ENCODE measurements around the gene EGR4. TPM values are rescaled to one million over a fixed set of nuclear protein-coding genes. Genes with fewer than 3 reads are reported as not detected.

Gene EGR4
- total and polyA plus RNA-seq, 2 donors (not counting 1 experiment from before 2014, with no cell fraction given): 0.30 to 2.7 TPM

- Mint-ChIP-seq H3K4me1 (no peaks in the 10 kb centered on the region), H3K9me3 (ENCODE audit: insufficient read depth) (no peaks in the 10 kb centered on the region), H3K27ac (no peak overlapping the region), H3K4me3 (no peak overlapping the region), H3K27me3 (peaks cover 59% of the 10 kb centered on the region)
- TF ChIP-seq, protein P1, sequence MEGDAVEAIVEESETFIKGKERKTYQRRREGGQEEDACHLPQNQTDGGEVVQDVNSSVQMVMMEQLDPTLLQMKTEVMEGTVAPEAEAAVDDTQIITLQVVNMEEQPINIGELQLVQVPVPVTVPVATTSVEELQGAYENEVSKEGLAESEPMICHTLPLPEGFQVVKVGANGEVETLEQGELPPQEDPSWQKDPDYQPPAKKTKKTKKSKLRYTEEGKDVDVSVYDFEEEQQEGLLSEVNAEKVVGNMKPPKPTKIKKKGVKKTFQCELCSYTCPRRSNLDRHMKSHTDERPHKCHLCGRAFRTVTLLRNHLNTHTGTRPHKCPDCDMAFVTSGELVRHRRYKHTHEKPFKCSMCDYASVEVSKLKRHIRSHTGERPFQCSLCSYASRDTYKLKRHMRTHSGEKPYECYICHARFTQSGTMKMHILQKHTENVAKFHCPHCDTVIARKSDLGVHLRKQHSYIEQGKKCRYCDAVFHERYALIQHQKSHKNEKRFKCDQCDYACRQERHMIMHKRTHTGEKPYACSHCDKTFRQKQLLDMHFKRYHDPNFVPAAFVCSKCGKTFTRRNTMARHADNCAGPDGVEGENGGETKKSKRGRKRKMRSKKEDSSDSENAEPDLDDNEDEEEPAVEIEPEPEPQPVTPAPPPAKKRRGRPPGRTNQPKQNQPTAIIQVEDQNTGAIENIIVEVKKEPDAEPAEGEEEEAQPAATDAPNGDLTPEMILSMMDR (IDR thresholded peaks at IDR 0.05): no peak
- TF ChIP-seq EZH2 (IDR thresholded peaks at IDR 0.05; ENCODE audit: borderline replicate concordance, insufficient read depth, low read depth, low read length, poor library complexity, severe bottlenecking): no peak
- ChIA-PET POLR2A (no interaction called here), CTCF (interaction anchor here (1.3 kb wide), 1 partner anchor 11 kb away, joined by 4 read pairs; no protein-coding TSS in a partner anchor)
- H3K9me3 ChIP-seq (ENCODE audit: control extremely low read depth in 1 of 3, control insufficient read depth in 2 of 3, insufficient read depth in 1 of 3, low read length in 2 of 3): no peaks in the 10 kb centered on the region
- no peak overlapping the region for H3K4me2 ChIP-seq (replicated peaks; ENCODE audit: low read depth, low read length, poor library complexity, severe bottlenecking)
- H3K4me3 ChIP-seq (ENCODE audit: control extremely low read depth in 1 of 5, extremely low read depth in 1 of 5, insufficient read depth in 1 of 5, low read depth in 2 of 5, low read length in 4 of 5): no peak overlapping the region
- DNase-seq (no peak), ATAC-seq (ENCODE audit: low read depth) (no peak)
- H3K79me2 ChIP-seq (ENCODE audit: control insufficient read depth, insufficient read depth, low read length): no peaks in the 10 kb centered on the region
- H3K27me3 ChIP-seq (replicated peaks in 1 of 4; ENCODE audit: control extremely low read depth in 1 of 4, control insufficient read depth in 3 of 4, insufficient read depth in 4 of 4, low read length in 3 of 4): peaks cover 0 to 39% (median 30%) of the 10 kb centered on the region in 4 experiments
- intact Hi-C loops (cut with micrococcal nuclease): no loop called here
- no peaks in the 10 kb centered on the region for H3K36me3 ChIP-seq (replicated peaks in 1 of 2; ENCODE audit: control extremely low read depth in 1 of 2, control insufficient read depth in 1 of 2, extremely low read depth in 1 of 2, insufficient read depth in 2 of 2, low read length in 1 of 2)
- no peak overlapping the region for H3K27ac ChIP-seq (ENCODE audit: low read length in 2 of 2)
- no peaks in the 10 kb centered on the region for H4K20me1 ChIP-seq (ENCODE audit: control insufficient read depth, insufficient read depth, low read length, poor library complexity, severe bottlenecking)
- WGBS (ENCODE audit: insufficient coverage): 90% methylated on average over 3 of the region's 3 CpGs
- no peak overlapping the region for H3K9ac ChIP-seq (ENCODE audit: low read length)
- H2AFZ ChIP-seq (ENCODE audit: insufficient read depth, low read depth, low read length, poor library complexity, severe bottlenecking): no peak overlapping the region
- no peaks in the 10 kb centered on the region for H3K4me1 ChIP-seq (ENCODE audit: control insufficient read depth in 2 of 2, insufficient read depth in 2 of 2, low read length in 2 of 2)
Observed at GRCh38 chr2:73300926-73301325, 7.6 kb upstream of the EGR4 start.

GRCh38 chr2:73297586-73297985 lies 4.2 kb upstream of the EGR4 start:
- Mint-ChIP-seq H3K4me3 (no peak overlapping the region), H3K9me3 (ENCODE audit: insufficient read depth) (no peaks in the 10 kb centered on the region), H3K4me1 (peaks cover 8% of the 10 kb centered on the region), H3K27ac (no peak overlapping the region), H3K27me3 (peaks cover 63% of the 10 kb centered on the region)
- H3K27ac ChIP-seq (ENCODE audit: low read length in 2 of 2): no peak overlapping the region
- no peak overlapping the region for H2AFZ ChIP-seq (ENCODE audit: insufficient read depth, low read depth, low read length, poor library complexity, severe bottlenecking)
- TF ChIP-seq, protein P1 (IDR thresholded peaks at IDR 0.05): no peak
- TF ChIP-seq EZH2 (IDR thresholded peaks at IDR 0.05; ENCODE audit: borderline replicate concordance, insufficient read depth, low read depth, low read length, poor library complexity, severe bottlenecking): no peak
- CTCF ChIA-PET: no interaction called here
- H4K20me1 ChIP-seq (ENCODE audit: control insufficient read depth, insufficient read depth, low read length, poor library complexity, severe bottlenecking): no peaks in the 10 kb centered on the region
- intact Hi-C loops (cut with micrococcal nuclease): no loop called here
- ATAC-seq (ENCODE audit: low read depth) (no peak), DNase-seq (no peak)
- peaks cover 2 to 63% (median 56%) of the 10 kb centered on the region in 4 experiments for H3K27me3 ChIP-seq (replicated peaks in 1 of 4; ENCODE audit: control extremely low read depth in 1 of 4, control insufficient read depth in 3 of 4, insufficient read depth in 4 of 4, low read length in 3 of 4)
- no peak overlapping the region for H3K4me3 ChIP-seq (ENCODE audit: control extremely low read depth in 1 of 5, extremely low read depth in 1 of 5, insufficient read depth in 1 of 5, low read depth in 2 of 5, low read length in 4 of 5)
- no peaks in the 10 kb centered on the region for H3K79me2 ChIP-seq (ENCODE audit: control insufficient read depth, insufficient read depth, low read length)
- no peak overlapping the region for H3K9ac ChIP-seq (ENCODE audit: low read length)
- no peaks in the 10 kb centered on the region for H3K36me3 ChIP-seq (replicated peaks in 1 of 2; ENCODE audit: control extremely low read depth in 1 of 2, control insufficient read depth in 1 of 2, extremely low read depth in 1 of 2, insufficient read depth in 2 of 2, low read length in 1 of 2)
- POLR2A ChIA-PET: no interaction called here
- WGBS (ENCODE audit: insufficient coverage): 83% methylated on average over 1 of the region's 4 CpGs
- H3K9me3 ChIP-seq (ENCODE audit: control extremely low read depth in 1 of 3, control insufficient read depth in 2 of 3, insufficient read depth in 1 of 3, low read length in 2 of 3): peaks cover 3 to 7% (median 5%) of the 10 kb centered on the region in 3 donors
- H3K4me1 ChIP-seq (ENCODE audit: control insufficient read depth in 2 of 2, insufficient read depth in 2 of 2, low read length in 2 of 2): peaks cover 9 to 17% of the 10 kb centered on the region in 2 donors
- H3K4me2 ChIP-seq (replicated peaks; ENCODE audit: low read depth, low read length, poor library complexity, severe bottlenecking): no peak overlapping the region

Measured in B cell (primary cell).